CD4-positive, alpha-beta T cell treated with Interferon alpha-2 for 1 hour (primary cell): ENCODE data around the gene OPTN.
"Not testable (repeated sequence)": the region's sequence is repeated elsewhere in the genome, so short reads cannot be mapped to it uniquely, and the experiment has no call there.

Experiments used
- DNase-seq, 2 donors: peaks; one replicate each; pipeline ENCODE4 v3.0.0-alpha.2; 2020 to 2022

OPTN gene

GRCh38 chr10:13099666-13100348, at the start of gene OPTN:
TSS of gene OPTN (plus strand) at chr10:13100163. CDS start at chr10:13109123, 8,960 bp downstream.
- DNase-seq = peak; percentile 78 to 86

GRCh38 chr10:13051126-13051694, 48.8 kb upstream of the OPTN start:
- no peak for DNase-seq

- DNase-seq = not testable (repeated sequence)
Observed at GRCh38 chr10:13053208-13053607, 46.8 kb upstream of the OPTN start.

GRCh38 chr10:13053794-13054462, 46.0 kb upstream of the OPTN start:
- DNase-seq = no peak

GRCh38 chr10:13054844-13055243, 45.1 kb upstream of the OPTN start:
- no peak for DNase-seq

- no peak for DNase-seq
Observed at GRCh38 chr10:13056456-13057077, 43.4 kb upstream of the OPTN start.

GRCh38 chr10:13062803-13063202, 37.2 kb upstream of the OPTN start:
- DNase-seq = no peak

- no peak for DNase-seq
Observed at GRCh38 chr10:13066527-13066926, 33.4 kb upstream of the OPTN start.

GRCh38 chr10:13067431-13067830, 32.5 kb upstream of the OPTN start:
- DNase-seq = no peak

GRCh38 chr10:13068071-13068470, 31.9 kb upstream of the OPTN start:
- no peak for DNase-seq

GRCh38 chr10:13068484-13068883, 31.5 kb upstream of the OPTN start:
- no peak for DNase-seq

- no peak for DNase-seq
Observed at GRCh38 chr10:13072339-13072738, 27.6 kb upstream of the OPTN start.

- DNase-seq = peak; percentile 22 to 48
Observed at GRCh38 chr10:13074563-13075451, 25.2 kb upstream of the OPTN start.

- no peak for DNase-seq
Observed at GRCh38 chr10:13078912-13079775, 20.8 kb upstream of the OPTN start.

- no peak for DNase-seq
Observed at GRCh38 chr10:13079776-13080050, 20.2 kb upstream of the OPTN start.

GRCh38 chr10:13080643-13081042, 19.3 kb upstream of the OPTN start:
- no peak for DNase-seq

GRCh38 chr10:13083700-13084099, 16.3 kb upstream of the OPTN start:
- DNase-seq = not testable (repeated sequence)

GRCh38 chr10:13086056-13086455, 13.9 kb upstream of the OPTN start:
- DNase-seq = no peak

GRCh38 chr10:13087601-13087985, 12.4 kb upstream of the OPTN start:
- DNase-seq = no peak

GRCh38 chr10:13087986-13088618, 11.9 kb upstream of the OPTN start:
- no peak for DNase-seq

- no peak for DNase-seq
Observed at GRCh38 chr10:13089345-13089744, 10.6 kb upstream of the OPTN start.

- no peak for DNase-seq
Observed at GRCh38 chr10:13090289-13090688, 9.7 kb upstream of the OPTN start.
